ENCODE measurements around the gene TRIM17.

GRCh38 chr1:228358764-228359612 lies 57.7 kb downstream of the TRIM17 start:
- TF ChIP-seq FOXJ3 (CRISPR knock-in tag; IDR thresholded peaks at IDR 0.05) (no peak), ZBTB40 (IDR thresholded peaks at IDR 0.05) (no peak), ZBTB40 (CRISPR knock-in tag; IDR thresholded peaks at IDR 0.05) (no peak)

All from K562 (cell line).